Measurements from ENCODE around the gene CLDN7. TPM values are rescaled to one million over a fixed set of nuclear protein-coding genes. Genes with fewer than 3 reads are reported as not detected.

CLDN7 gene, protein sequence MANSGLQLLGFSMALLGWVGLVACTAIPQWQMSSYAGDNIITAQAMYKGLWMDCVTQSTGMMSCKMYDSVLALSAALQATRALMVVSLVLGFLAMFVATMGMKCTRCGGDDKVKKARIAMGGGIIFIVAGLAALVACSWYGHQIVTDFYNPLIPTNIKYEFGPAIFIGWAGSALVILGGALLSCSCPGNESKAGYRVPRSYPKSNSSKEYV
- 4.1 and 6.5 TPM in 2 replicates for total RNA-seq

DNA sequence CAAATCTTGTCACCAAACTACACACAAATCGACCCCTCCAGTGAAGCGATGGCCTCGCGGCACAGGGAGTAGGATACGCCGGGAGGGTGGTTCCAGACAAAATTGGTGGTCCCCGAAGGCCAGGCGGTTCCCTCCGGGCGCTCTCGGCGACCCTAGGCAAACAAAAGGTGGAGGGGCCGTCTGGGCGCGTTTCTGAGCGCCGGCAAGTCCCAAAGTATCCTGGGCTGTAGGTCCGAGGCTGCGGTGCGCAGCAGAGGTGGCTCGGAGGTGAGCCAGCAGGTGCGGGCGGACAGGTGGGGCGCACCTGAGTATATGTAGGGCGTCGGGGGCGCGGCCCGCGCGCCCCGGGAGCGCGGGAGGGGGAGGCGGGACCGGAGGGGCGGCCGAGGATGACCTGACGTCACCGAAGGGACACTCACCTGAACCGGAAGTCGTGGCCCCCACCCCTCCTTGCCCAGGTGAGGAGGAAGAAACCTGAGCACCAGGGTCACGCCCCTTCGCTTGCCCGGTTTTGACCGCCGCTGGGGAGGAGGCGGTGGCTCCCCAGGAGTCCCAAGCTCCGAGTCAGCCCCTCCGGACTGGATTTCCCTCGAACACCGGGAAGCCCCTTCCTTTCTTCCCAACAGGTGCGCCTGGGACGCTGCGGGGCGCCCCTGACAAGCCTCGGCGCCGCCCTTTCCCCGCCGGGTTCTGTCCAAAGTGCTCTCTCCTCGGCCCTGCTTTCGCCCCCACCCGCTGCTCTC, at the start of gene CLDN7:
CLDN7 (minus strand) TSS at position 287 of the 743 bp plus-strand sequence. CDS start 435 bp downstream, outside the sequence.

DNA sequence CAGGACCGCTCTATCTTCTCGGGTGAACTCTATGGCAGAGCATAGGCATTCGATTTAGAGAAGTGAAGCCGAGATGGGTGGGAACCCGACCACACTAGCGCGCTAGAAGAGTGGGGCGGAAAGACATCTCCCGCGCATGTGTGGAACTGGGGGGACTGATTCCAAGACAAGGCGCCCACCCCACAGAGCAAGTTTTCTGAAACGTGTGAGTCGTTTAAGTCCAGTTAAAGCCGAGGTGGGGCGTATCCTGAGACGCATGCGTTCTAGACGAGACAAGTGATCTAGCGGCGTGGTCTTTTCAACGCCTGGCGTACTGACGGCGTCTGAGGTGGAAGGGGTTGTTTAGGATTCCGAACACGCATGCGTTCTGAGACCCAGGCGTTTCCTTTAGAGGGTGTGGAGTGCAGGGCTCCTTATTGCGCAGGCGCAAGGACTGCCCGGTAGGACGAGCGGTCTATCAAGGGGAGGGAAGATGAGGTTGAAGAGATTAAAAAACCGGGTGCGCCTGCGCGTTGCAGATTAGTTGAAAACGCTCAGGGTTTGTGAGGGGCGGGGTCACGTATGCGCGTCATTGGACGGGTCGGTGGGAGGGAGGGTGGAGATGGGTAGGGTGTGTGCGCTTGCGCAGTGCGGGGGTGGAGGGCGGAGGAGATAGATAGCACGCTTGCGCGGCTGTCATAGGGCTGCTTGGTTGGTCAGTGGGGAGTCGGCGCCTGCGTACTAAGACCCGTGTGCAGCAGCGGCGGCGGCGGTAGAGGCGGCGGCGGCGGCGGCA, 44.8 kb upstream of the CLDN7 start, which contains the start of gene EIF5A:
EIF5A (plus strand) TSS at position 718 of the 775 bp plus-strand sequence. CDS start 2,008 bp downstream, outside the sequence.

DNA sequence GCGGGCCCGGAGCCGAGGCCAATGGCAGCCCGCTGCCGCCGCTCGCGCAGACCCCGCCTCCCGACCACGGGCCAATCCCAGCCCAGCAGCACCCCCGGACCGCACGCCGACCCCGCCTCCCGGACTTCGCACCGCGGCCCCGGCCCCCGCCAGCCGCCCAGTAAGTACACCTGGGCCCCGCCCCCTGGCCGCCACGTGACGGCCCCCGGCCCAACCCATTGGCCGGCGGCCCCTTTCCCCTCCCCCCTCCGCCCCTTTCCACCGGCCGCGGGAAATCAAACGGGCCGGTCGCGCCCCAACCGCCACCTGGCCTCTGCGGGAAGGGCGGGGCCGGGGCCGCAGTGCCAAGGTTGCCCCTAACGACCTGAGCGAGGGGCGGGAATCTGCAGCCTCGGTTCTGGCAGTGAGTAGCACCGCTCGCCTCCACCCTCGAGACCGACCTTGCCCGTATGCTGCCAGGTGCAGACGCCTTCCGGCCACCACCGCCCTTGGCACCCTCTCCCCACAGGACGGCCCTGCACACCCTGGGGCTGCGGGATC, 32.4 kb upstream of the CLDN7 start, which contains the start of gene YBX2:
YBX2 (minus strand) TSS at position 26 of the 540 bp plus-strand sequence. CDS start 139 bp downstream, outside the sequence.

DNA sequence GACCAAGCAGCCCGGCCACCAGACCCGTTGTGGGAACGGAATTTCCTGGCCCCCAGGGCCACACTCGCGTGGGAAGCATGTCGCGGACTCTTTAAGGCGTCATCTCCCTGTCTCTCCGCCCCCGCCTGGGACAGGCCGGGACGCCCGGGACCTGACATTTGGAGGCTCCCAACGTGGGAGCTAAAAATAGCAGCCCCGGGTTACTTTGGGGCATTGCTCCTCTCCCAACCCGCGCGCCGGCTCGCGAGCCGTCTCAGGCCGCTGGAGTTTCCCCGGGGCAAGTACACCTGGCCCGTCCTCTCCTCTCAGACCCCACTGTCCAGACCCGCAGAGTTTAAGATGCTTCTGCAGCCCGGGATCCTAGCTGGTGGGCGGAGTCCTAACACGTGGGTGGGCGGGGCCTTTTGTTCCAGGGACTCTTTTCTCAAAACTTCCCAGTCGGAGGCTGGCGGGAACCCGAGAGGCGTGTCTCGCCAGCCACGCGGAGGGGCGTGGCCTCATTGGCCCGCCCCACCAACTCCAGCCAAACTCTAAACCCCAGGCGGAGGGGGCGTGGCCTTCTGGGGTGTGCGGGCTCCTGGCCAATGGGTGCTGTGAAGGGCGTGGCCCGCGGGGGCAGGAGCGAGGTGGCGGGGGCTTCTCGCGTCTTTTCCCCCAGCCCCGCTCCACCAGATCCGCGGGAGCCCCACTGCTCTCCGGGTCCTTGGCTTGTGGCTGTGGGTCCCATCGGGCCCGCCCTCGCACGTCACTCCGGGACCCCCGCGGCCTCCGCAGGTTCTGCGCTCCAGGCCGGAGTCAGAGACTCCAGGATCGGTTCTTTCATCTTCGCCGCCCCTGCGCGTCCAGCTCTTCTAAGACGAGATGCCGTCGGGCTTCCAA, 19.0 kb upstream of the CLDN7 start, which contains the start of gene SLC2A4:
SLC2A4 (plus strand) TSS at position 645 of the 879 bp plus-strand sequence; CDS start at position 862, 217 bp downstream.

DNA sequence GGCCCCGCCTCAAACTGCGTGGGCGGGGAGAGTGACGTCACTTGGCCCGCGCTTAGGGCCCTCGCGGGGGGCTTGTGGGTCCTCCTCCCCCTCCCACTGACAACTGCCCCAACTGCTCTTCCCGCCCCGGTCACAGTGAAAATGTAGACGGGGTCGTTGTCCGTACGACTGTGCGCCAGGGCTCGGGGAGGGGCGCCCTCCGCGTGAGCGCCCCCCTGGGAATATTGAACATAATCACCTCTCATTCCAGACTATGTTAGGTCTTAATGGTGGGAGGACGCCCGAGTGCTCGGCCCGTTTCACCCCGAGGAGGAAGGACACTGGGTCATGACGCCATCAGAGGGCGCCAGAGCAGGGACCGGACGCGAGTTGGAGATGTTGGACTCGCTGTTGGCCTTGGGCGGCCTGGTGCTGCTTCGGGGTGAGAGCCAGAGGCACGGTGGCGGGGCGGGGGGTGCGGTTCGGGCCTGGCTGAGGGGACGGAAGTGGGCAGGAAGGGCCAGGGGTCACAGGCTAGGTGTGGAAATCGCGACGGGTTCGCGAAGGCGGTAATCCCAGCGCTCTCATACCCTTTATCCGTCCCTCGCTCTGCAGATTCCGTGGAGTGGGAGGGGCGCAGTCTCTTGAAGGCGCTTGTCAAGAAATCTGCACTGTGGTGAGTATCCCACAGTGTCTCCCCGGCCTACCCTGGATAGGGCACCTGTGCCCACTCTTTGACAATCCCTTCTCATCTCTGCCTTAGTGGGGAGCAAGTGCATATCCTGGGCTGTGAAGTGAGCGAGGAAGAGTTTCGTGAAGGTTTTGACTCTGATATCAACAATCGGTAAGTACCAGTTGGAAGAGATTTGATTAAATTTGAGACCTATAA, 9.9 kb downstream of the CLDN7 start, which contains the start of gene ELP5:
ELP5 (plus strand) TSS at position 40 of the 868 bp plus-strand sequence; CDS start at position 376, 336 bp downstream.

DNA sequence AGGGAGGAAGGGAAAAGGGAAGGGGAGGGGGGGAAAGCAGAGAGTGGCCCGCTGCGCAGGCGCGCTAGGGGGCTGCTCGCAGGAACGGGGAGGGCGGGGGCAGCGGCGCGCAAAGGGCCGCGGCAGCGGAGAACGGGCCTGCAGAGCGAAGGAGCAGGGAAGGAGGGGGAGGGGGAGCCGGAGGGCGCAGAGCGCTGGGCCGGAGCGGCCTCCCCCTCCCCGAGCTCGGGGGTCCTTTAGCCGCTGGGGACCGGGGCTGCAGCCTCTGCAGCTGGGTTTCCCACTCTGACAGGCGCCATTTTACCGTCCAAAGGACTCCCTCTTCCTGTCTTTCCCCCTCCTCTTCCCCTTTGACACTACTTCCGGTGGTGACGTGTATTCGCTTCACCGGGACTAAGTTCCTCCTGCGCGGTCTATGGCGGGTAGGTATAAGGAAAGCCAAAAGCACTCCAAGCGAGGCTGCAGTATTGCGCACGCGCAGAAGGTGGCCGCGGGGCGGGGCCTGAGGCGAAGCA, 10.6 kb downstream of the CLDN7 start, which contains the start of gene CTDNEP1:
CTDNEP1 (minus strand) TSS at position 74 of the 515 bp plus-strand sequence. CDS start 438 bp downstream, outside the sequence.

DNA sequence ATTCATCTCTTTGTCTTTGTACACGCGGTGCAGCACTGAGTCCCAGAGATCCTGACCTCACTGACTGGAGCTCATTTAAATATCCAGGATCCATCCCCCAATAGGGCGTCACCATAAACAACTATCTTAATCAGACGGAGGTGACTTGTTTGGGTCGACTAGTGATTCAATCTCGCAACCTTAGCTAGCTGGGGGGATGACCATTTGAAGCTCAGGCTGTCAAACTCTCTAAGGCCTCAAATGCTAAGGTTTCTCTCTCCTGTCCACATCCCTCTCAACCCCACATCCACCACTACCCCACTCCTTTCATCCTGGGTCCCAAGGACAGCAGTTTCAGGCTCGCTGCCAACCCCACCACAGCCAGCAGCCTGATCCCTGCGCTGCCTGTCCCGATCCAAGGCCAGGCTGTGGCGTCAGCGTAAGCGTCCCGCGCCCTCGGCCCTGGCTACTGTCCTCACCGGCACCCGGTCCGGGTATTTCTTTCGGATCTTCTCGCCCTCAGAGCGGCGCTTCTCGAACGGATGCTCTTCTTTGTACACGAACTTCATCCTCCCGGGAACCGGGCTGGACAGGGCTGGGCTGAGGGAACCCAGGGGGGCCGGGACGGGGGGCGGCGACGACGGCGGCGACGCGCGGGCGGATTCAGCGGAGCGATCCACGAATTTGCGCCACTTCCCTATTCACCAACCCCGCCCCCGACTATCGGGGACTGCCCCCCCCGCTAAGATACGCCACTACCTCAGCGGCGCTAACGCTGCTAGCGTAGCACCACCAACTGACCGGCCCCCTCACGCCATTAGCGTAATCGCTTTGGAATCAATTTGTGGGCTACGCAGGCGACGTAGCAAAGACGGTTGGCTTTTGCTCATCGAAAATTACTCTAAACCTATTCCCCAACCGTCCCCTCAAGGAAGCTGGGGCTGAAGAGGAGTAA, 20.2 kb downstream of the CLDN7 start, which contains the start of gene GABARAP:
GABARAP (minus strand) TSS at position 667 of the 934 bp plus-strand sequence; CDS start at position 548, 119 bp downstream.

DNA sequence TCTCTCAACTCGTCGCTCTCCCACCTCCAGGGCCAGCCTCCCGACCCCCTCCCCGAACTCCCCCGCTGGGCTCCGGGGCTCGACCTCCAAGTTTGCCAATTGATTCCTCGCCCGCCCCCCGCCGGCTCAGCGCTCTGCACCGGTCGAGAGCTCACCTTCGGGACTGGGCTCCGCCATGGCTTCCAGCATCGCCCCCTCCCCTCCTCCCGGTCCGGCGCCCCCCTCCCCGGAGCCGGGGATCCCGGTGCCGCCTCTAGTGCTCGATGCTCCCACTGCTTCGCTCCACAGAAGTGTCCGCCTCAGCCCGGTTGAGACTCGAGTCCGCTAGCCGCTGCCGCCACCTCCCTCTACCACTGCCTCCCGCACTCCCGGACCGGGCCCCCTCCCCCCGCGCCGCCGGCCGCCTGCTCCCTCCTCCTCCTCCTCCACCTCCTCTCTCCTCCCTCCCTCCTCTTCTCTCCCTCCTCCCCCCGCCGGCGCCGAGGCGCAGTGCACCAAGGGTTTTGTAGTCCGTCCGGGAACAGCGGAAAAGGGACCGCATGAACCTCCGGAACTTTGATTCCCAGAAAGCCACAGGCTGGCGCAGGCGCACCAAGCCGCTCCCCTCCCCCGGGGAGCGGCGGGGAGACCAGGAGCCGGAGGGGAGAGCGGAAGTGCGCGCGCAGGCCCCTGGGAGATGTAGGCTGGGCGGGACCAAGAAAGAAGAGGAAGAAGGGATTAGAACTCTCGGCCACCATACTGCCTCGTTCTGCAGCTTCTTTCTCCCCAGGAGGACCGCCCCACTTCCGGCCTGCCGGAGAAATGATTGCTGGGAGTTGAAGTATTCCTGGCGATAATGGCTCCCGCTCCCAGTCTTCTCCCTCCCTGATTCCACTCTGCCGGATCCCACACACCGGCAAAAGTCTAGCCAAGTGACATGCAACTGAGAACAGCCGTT, 22.9 kb downstream of the CLDN7 start, which contains the start of gene PHF23:
PHF23 (minus strand) TSS at position 367 of the 937 bp plus-strand sequence; CDS start at position 189, 178 bp downstream.

DNA sequence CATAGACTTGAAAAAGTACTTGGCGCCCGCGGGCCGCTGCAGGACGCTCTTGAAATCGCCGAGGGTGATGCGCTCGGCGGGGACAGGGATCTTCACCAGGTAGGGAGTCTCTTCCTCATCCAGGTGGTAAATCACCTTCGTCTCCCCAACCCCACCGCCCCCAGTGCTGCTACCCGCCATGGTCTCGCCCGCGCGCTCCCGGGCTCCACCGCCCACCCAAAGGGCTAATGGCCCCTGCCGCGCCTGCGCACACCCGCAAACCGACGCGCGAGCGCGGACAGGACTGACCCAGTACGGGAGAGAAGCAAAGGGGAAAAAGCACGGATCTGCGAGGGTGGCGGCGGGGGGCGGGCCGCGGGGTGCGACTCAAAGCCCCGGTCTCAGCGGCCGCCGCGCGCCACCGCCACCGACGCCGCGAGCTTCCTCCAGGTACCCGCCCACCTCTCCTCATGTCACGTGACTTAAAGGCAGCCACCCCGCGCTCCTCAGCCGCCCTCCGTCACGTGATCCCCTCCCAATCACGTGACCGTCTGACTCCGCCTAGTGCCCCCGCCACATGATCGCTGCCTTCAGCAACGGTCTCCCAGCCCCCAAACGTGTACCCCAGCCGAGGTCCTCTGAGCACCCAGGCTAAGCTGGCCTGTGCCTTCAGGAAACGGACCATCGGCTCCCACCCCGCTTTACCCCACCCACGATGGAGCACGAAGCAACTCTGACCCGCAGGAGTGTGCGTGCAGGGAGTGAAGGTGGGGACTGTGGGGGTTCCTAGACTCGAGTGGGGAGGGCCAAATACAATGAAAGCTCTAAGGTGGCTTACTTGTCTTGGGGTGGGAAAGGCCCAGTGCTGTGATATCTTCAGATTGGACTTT, 28.0 kb downstream of the CLDN7 start, which contains the start of gene DVL2:
DVL2 (minus strand) TSS at position 435 of the 869 bp plus-strand sequence; CDS start at position 180, 255 bp downstream.

DNA sequence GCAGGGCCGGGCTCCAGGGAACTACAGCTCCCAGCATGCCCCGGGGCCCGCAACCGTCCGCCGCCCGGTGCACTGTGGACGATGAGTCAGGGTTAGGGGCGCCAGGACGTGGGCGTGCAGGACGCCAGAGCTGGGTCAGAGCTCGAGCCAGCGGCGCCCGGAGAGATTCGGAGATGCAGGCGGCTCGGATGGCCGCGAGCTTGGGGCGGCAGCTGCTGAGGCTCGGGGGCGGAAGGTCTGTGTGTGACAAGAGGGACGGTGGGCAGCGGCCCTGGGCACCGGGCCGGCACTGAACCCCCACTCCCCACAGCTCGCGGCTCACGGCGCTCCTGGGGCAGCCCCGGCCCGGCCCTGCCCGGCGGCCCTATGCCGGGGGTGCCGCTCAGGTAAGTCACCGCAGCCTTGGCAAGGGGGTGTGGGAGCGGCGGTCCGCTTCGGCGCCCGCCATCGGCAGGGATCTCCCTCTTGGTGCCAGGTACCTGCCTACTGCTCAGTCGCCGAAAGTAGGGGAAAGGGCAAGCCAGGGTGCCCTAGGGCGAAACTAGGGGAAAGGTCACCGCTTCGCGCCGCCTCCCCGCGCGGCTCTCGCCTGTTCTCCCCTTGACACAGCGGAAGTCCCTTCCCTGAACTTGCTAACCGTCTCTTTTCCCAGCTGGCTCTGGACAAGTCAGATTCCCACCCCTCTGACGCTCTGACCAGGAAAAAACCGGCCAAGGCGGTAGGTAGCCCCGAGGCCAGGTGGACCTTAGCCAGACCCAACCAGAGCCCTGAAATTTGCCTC, 42.3 kb downstream of the CLDN7 start, which contains the start of the genes ACADVL and DLG4:
ACADVL (plus strand) TSS at position 127 of the 781 bp plus-strand sequence; CDS start at position 174, 47 bp downstream.
DLG4 (minus strand) TSS at position 25 of the 781 bp plus-strand sequence.

Other genes starting within 250 kb of the CLDN7 start
- gene RNASEK, start 249.9 kb downstream of the CLDN7 start, total RNA-seq = 25.9 and 42.3 TPM in 2 replicates
- gene BCL6B, start 239.4 kb downstream of the CLDN7 start, total RNA-seq = 0.33 and 0.44 TPM in 2 replicates
- gene SLC16A13, start 226.5 kb downstream of the CLDN7 start, total RNA-seq = 0.44 and 2.0 TPM in 2 replicates
- 0.66 TPM in 1 of 2 replicates, not detected in the other for gene SLC16A11, start 218.4 kb downstream of the CLDN7 start, total RNA-seq
- not detected in 2 replicates for gene CLEC10A, start 182.2 kb downstream of the CLDN7 start, total RNA-seq
- gene ASGR2, start 147.7 kb downstream of the CLDN7 start, total RNA-seq = not detected in 2 replicates
- gene ASGR1, start 83.1 kb downstream of the CLDN7 start, total RNA-seq = 1.2 and 1.3 TPM in 2 replicates
- 17.6 and 27.3 TPM in 2 replicates for gene DLG4, start 42.6 kb downstream of the CLDN7 start, total RNA-seq
- gene ACADVL, start 42.5 kb downstream of the CLDN7 start, total RNA-seq = 236 and 357 TPM in 2 replicates
- gene DVL2, start 28.0 kb downstream of the CLDN7 start, total RNA-seq = 84.8 and 108 TPM in 2 replicates
- 47.3 and 68.5 TPM in 2 replicates for gene PHF23, start 23.0 kb downstream of the CLDN7 start, total RNA-seq
- gene GABARAP, start 20.0 kb downstream of the CLDN7 start, total RNA-seq = 199 and 406 TPM in 2 replicates
- gene CTDNEP1, start 10.7 kb downstream of the CLDN7 start, total RNA-seq = 35.2 and 41.6 TPM in 2 replicates
- 24.6 and 25.6 TPM in 2 replicates for gene ELP5, start 10.3 kb downstream of the CLDN7 start, total RNA-seq
- gene SLC2A4, start 19.2 kb upstream of the CLDN7 start, total RNA-seq = 0.17 and 0.44 TPM in 2 replicates
- 0.17 and 0.29 TPM in 2 replicates for gene YBX2, start 32.2 kb upstream of the CLDN7 start, total RNA-seq
- 469 and 682 TPM in 2 replicates for gene EIF5A, start 45.1 kb upstream of the CLDN7 start, total RNA-seq
- gene GPS2, start 52.9 kb upstream of the CLDN7 start, total RNA-seq = 40.1 and 47.6 TPM in 2 replicates
- 20.2 and 23.5 TPM in 2 replicates for gene NEURL4, start 66.9 kb upstream of the CLDN7 start, total RNA-seq
- 0.58 and 0.99 TPM in 2 replicates for gene ACAP1, start 74.1 kb upstream of the CLDN7 start, total RNA-seq
- 6.1 and 13.1 TPM in 2 replicates for gene KCTD11, start 89.7 kb upstream of the CLDN7 start, total RNA-seq
- not detected in 2 replicates for gene TMEM95, start 92.7 kb upstream of the CLDN7 start, total RNA-seq
- gene TNK1, start 118.6 kb upstream of the CLDN7 start, total RNA-seq = 0.66 and 0.73 TPM in 2 replicates
- gene PLSCR3, start 132.0 kb upstream of the CLDN7 start, total RNA-seq = 38.7 and 48.1 TPM in 2 replicates
- gene TMEM256, start 141.6 kb upstream of the CLDN7 start, total RNA-seq = 95.8 and 132 TPM in 2 replicates
- gene NLGN2, start 145.4 kb upstream of the CLDN7 start, total RNA-seq = 16.1 and 18.2 TPM in 2 replicates
- gene SPEM1, start 157.8 kb upstream of the CLDN7 start, total RNA-seq = not detected in 2 replicates
- gene SPEM2, start 163.1 kb upstream of the CLDN7 start, total RNA-seq = not detected in 2 replicates
- not detected in 2 replicates for gene SPEM3, start 166.4 kb upstream of the CLDN7 start, total RNA-seq
- gene TMEM102, start 173.0 kb upstream of the CLDN7 start, total RNA-seq = 1.3 and 1.9 TPM in 2 replicates
- gene FGF11, start 177.0 kb upstream of the CLDN7 start, total RNA-seq = 0.58 and 2.8 TPM in 2 replicates
- gene CHRNB1, start 182.6 kb upstream of the CLDN7 start, total RNA-seq = 6.8 and 10.3 TPM in 2 replicates
- 27.8 and 44.8 TPM in 2 replicates for gene ZBTB4, start 217.2 kb upstream of the CLDN7 start, total RNA-seq
- not detected in 2 replicates for gene SLC35G6, start 219.0 kb upstream of the CLDN7 start, total RNA-seq
- gene POLR2A, start 221.9 kb upstream of the CLDN7 start, total RNA-seq = 104 and 111 TPM in 2 replicates